Measurements from ENCODE around the gene KRT4. TPM values are rescaled to one million over a fixed set of nuclear protein-coding genes. Genes with fewer than 3 reads are reported as not detected.

KRT4 gene
- total RNA-seq, 2 experiments from 2014 or later: not detected

DNA sequence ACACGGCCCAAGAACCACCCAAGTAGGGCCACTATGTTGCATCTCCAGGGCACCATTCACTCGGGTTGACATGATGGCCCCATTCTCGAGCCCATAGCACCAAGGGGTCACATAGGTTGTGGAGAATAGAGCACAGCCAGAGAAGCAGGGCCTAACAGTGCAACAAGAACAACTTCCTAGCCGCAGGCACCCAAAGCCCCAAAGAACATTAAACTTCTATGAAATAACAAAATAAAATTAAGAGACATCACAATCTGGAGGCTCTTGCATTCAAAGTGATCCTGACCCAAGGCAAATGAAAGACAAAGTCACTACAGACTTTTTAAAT is 1.9 kb downstream of the KRT4 start:
- POLR2A ChIA-PET: no interaction called here
- CTCF ChIA-PET: no interaction called here

DNA sequence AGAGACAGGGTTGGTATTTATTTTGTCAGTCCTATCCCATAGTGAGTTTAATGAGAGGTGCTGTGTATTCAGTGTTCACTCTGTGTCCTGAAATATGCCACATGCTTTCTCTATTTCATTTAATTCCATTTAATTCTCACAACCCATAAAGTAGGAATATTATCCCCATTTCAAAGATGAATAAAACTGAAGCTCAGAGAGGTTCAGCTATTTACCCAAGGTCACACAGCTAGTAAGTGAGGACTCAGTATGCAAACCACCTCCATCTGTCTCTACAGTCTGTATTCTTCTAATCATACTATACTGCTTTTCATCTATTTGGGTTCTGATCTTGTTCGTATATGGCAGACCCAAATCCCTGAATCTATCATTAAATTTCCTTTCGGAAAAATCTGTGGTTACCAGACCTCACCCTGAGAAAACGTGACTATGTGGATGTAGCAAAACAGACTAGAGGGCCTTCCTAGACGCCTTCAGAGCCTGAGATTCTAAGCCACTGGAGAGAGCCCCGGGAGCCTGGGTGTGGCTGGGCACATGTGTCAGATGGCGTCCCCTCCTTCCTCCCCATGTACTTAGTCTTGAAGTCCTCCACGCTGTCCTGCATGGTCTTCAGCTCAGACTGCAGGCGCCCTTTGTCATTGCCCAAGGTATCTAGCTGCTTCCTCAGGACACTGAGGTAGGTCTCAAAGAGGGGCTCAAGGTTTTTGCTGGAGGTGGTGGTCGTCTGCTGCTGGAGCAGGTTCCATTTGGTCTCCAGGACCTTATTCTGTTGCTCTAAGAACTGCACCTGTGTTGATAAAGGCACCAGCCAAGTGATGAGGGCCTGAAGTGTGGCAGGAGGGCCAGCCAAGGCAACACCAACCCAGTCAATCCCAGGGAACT is 2.5 kb downstream of the KRT4 start:
- ChIA-PET POLR2A (no interaction called here), CTCF (no interaction called here)

GRCh38 chr12:52810554-52810953 is 3.4 kb downstream of the KRT4 start:
- ChIA-PET POLR2A (no interaction called here), CTCF (no interaction called here)

GRCh38 chr12:52809166-52809565 is 4.8 kb downstream of the KRT4 start:
- ChIA-PET CTCF (interaction anchor here (0.5 kb wide), 1 partner anchor 231 kb away, joined by 3 read pairs; no protein-coding TSS in a partner anchor), POLR2A (no interaction called here)

DNA sequence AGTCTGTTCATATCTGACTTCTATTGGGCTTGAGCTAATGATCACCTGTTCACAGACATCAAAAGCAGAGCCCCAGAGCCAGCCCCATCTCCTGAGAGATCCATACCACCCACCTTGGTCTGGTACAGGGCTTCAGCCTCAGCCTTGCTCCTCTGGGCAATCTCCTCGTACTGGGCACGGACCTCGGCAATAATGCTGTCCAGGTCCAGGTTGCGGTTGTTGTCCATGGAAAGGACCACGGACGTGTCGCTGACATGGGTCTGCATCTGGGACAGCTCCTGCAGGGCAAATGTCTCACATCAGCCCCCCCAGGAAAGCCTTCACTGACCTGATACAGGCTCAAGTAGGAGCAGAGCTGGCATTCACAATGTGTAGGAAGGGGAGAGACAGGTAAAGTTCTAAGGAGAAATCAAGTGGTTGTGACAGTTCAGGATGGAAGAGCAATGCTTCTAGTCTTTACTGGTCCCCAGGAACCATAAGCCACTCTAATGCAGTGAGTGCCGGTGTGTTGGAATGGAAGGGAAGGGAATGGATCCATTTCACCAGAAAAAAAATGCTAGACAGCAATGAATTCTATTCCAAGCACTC is 5.2 kb downstream of the KRT4 start:
- POLR2A ChIA-PET: no interaction called here
- CTCF ChIA-PET: no interaction called here

DNA sequence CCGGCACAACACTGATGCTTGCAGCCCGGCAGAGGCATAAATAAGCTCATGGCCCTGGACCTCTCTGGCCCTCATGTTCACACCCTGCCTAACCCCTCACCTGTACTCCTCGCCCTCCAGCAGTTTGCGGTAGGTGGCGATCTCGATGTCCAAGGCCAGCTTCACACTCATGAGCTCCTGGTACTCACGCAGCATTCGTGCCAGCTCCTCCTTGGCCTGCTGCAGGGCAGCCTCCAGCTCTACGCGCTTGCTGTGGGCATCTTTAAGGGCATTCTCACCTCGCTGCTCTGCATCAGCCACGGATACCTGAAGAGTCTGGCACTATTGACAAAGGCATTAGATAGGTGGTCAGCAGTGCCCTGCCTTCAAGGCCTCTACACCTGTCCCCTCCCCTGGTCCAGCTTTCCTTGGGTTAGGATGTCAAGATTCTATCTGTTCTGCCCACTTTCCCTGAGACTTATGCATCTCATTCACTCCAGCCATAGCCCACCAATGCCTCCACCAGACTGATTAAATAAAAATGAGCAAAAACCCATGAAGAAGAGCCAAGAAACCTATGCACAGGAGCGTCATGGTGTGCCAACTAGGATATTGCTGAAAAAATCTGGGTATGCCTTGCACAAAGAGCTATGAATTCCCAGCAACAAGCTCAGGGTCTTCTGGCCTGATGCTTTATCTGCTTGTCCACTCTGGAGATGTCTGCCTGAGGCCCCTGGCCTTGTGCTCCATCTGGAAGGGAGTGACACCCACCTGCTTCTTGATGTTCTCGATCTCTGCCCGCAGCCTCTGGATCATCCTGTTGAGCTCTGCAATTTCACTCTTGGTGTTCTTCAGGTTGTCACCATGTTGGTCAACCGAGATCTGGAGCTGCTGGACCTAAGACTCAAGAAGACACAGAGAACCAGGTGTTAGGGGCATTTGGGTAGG is 6.1 kb downstream of the KRT4 start:
- POLR2A ChIA-PET: no interaction called here
- CTCF ChIA-PET: interaction anchor here (0.6 kb wide), 1 partner anchor 18 kb away, joined by 3 read pairs; no protein-coding TSS in a partner anchor

GRCh38 chr12:52806821-52807543 is 6.9 kb downstream of the KRT4 start:
- ChIA-PET CTCF (no interaction called here), POLR2A (no interaction called here)

GRCh38 chr12:52806169-52806811 is 7.6 kb downstream of the KRT4 start:
- CTCF ChIA-PET: no interaction called here
- POLR2A ChIA-PET: no interaction called here

DNA sequence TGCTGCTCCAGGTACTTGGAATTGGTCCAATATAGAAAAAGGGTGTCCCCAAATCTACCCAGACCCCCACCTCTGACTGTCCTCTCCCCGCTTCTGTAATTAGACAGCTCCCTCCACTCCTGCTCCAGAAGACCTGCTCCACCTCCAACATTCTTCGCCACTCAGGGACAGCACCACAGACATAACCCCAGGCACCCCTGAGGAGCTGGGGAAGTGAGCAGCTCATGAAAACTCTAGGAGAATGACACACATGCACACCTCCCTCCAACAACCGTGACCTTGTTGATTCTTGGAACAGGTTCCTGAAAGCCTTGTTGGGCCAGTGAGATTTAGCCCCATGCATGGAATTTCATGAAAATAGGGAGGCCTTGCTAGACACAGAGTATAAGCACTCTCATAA is 8.2 kb downstream of the KRT4 start:
- POLR2A ChIA-PET: no interaction called here
- CTCF ChIA-PET: no interaction called here

DNA sequence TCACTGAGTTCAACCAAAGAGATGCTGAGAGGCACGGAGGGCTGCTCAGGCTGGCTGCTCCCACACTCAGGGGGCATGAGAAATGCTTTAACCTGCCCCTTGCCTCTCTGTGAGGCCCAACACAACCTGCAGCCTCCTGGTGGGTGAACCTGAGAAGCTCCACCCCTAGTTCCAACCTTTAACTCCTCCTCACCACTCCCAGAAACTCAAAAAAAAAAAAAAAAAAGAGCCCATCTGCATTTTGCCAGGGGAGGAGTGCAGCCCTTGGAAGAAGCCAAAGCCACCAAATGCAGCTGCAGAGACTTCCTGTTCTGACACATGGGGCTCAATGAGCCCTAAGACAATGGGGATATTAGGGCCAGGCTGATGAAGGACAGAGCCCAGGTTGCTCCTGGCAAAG is 8.9 kb downstream of the KRT4 start:
- POLR2A ChIA-PET: no interaction called here
- CTCF ChIA-PET: no interaction called here

GRCh38 chr12:52802442-52802841 is 11.5 kb downstream of the KRT4 start:
- POLR2A ChIA-PET: no interaction called here
- CTCF ChIA-PET: no interaction called here

DNA sequence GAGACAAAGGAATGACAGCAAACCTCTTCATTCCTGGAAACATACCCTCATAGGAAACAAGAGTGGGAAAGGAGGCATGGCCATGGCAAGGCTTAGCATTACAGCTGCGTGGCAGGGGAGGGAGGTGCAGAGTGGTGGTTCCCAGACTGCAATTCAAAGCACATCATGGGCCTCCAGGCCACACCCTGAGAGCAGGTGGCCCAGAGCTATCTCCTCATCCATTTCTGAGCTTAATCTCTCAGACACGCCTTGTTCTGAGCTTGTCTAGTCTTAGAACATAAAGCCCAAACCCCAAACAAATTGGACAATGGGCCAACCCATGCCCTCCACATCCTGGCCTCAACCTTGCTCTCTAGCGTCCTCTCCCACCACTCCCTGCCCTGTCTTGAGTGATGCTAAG is 12.1 kb downstream of the KRT4 start:
- POLR2A ChIA-PET: no interaction called here
- CTCF ChIA-PET: no interaction called here

- POLR2A ChIA-PET: interaction anchor here (0.6 kb wide), 1 partner anchor 678 kb away, joined by 3 read pairs; no protein-coding TSS in a partner anchor
- CTCF ChIA-PET: no interaction called here
Measured at GRCh38 chr12:52800259-52800917, 13.5 kb downstream of the KRT4 start.

DNA sequence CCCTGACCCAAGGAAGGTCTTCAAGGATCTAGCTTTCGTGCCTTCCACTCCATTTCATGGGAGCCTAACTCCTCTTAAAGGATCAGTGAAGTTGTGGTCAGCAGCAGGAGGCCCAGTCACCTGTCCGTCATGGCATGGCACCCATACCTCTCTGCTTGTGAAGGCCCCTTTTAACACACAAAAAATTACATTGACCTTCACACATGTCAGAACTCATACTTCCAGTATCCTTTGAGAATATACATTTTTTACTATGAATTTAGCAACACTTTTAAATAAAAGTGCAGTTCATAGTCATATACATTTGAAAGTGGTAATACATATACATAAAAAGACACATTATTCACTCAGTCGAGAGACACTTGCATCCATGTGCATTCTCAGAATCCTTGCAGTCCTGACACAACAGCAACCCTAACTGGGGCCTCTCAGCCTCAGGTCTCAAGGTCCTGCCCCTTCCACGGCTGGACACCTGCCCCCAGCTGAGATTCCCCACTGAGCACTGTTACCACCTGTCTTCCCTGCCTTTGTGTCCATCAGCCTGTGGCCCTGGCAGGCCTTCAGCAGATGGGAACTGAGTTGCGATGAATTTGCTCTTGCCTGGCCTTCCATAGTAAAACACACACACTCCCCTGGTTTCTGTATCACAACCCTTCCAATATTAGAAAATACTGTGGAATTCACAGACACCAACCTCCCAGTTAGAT is 14.3 kb downstream of the KRT4 start:
- ChIA-PET POLR2A (interaction anchor here (0.6 kb wide), 1 partner anchor 677 kb away, joined by 3 read pairs; no protein-coding TSS in a partner anchor), CTCF (no interaction called here)

- ChIA-PET CTCF (no interaction called here), POLR2A (no interaction called here)
Measured at GRCh38 chr12:52798671-52799504, 15.0 kb downstream of the KRT4 start.

GRCh38 chr12:52798003-52798670 is 15.8 kb downstream of the KRT4 start:
- CTCF ChIA-PET: no interaction called here
- POLR2A ChIA-PET: no interaction called here

DNA sequence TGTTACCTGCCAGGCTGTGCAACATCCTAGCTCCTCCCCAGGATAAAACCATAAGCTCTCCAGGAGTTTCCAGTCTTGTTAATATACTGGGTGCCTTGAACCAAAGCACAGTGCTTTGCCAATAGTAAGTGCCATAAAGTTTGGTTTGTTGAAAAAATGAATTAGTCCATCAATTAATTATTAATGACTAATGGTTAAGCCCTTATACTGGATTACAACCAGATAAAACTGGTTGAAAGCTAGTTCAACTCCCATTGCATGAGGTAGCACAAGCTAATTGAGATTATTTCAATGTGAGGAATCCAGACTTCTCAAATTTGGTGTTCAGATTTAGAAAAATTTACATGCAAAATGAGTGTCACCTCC is 16.4 kb downstream of the KRT4 start:
- CTCF ChIA-PET: no interaction called here
- POLR2A ChIA-PET: no interaction called here
